ENCODE measurements around the gene MYH7. TPM values are rescaled to one million over a fixed set of nuclear protein-coding genes. Genes with fewer than 3 reads are reported as not detected.

MYH7 gene
- total and polyA plus RNA-seq, 5 donors from 2014 or later = not detected

DNA sequence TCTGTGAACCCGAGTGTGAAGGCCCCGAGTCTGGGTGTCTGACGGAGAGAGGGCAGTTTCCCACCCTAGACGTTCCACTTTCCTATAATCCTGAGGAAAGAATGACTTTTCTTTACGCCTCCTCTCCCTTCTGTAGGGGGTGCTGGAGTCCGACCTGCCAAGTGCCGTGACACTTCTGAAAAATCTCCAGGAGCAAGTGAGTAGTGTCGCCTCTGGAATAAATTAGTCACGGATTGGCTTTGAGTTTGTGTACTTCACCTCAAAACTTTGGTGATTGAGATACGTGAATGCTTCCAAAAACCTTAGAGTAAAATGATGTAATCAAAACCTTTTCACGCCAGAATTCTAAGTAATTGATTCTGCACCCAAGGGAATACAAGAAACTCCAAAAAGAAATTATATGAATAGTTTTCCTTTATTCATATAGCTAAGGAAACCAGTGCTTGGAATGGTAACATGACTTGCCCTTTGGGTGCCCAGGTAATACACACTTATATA lies 34.5 kb upstream of the MYH7 start:
- Histone ChIP-seq H3K27ac (ENCODE audit: insufficient read depth, low read length, poor library complexity, severe bottlenecking) (peak overlapping the region; percentile 91), H3K9me3 (ENCODE audit: control insufficient read depth in 2 of 2, low read length in 2 of 2) (no peaks in the 10 kb centered on the region), H3K4me1 (ENCODE audit: control insufficient read depth, insufficient read depth, low read length, poor library complexity, severe bottlenecking) (peaks cover 9% of the 10 kb centered on the region), H3K36me3 (ENCODE audit: control insufficient read depth, insufficient read depth, low read length) (peaks cover 40% of the 10 kb centered on the region), H3K27me3 (ENCODE audit: control insufficient read depth, insufficient read depth, low read length) (no peaks in the 10 kb centered on the region), H3K4me3 (ENCODE audit: low read depth, low read length) (peak overlapping the region; percentile 96)
- ATAC-seq (ENCODE audit: low read depth in 2 of 2) = no peak
- Mint-ChIP-seq H3K36me3 (peaks cover 14% of the 10 kb centered on the region), H3K9me3 (peaks cover 0 to 1% (median 0%) of the 10 kb centered on the region in 7 donors), H3K4me3 (no peak overlapping the region), H3K27ac (no peak overlapping the region), H3K27me3 (peaks cover 4% of the 10 kb centered on the region), H3K4me1 (peaks cover 0 to 8% (median 5%) of the 10 kb centered on the region in 4 donors)
- DNase-seq = no peak

DNA sequence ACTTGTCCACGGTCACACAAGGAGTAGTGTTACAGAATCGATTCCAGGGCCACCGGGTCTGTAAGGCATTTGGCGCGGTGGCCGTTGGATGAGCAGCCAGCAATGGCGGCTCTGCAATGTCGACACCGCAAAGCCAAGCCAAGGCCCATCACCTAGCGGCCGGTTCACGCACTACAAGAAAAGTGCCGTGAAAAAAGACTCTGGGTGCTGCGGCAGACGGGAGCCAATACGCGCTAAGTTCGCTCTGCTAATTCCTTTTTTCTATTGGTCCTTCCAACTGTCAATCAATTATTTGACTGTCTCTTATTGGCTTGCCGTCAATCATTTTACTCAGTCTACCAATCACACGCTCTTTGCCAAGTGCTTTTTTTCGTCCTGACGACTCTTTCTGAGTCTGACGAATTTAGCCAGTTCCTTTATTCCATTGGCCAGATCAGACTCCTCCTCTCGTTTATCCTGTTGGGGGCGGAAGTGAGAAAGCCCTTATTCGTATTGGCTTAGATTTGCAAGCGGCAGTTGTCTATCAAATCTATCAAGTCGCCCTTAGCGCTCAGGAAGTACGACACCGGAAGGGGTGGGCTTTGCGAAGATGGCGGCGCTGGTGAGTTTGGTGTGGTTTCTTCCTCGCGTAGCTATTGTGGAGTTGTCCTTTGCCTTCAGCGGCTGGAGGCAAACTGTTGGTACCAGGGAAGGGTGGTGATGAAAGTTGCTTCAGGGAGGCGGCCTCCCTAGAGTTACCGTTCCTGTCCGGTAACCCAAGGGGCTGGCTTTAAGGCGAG lies 33.9 kb upstream of the MYH7 start, which contains the start of gene NGDN:
TSS of gene NGDN (plus strand) at position 577 of the 779 bp plus-strand sequence. CDS start at position 590, 13 bp downstream.
- H3K27ac ChIP-seq (ENCODE audit: insufficient read depth, low read length, poor library complexity, severe bottlenecking) = peak within 1 kb of the TSS; percentile 91
- H3K4me1 ChIP-seq (ENCODE audit: control insufficient read depth, insufficient read depth, low read length, poor library complexity, severe bottlenecking) = peaks cover 9% of the 10 kb centered on the region
- H3K36me3 ChIP-seq (ENCODE audit: control insufficient read depth, insufficient read depth, low read length) = peaks cover 34% of the 10 kb centered on the region
- peak within 1 kb of the TSS; percentile 96 for H3K4me3 ChIP-seq (ENCODE audit: low read depth, low read length)
- no peaks in the 10 kb centered on the region for H3K9me3 ChIP-seq (ENCODE audit: control insufficient read depth in 2 of 2, low read length in 2 of 2)
- Mint-ChIP-seq H3K36me3 (peaks cover 8% of the 10 kb centered on the region), H3K27ac (peak within 1 kb of the TSS in 1 of 3 donors; percentile 27), H3K4me3 (no peak within 1 kb of the TSS), H3K27me3 (peaks cover 7% of the 10 kb centered on the region), H3K4me1 (peaks cover 0 to 8% (median 5%) of the 10 kb centered on the region in 4 donors), H3K9me3 (peaks cover 0 to 1% (median 0%) of the 10 kb centered on the region in 7 donors)
- peak; percentile 95 to 97 for ATAC-seq (ENCODE audit: low read depth in 2 of 2)
- H3K27me3 ChIP-seq (ENCODE audit: control insufficient read depth, insufficient read depth, low read length) = no peaks in the 10 kb centered on the region
- peak; percentile 89 to 99 (median 97) for DNase-seq

DNA sequence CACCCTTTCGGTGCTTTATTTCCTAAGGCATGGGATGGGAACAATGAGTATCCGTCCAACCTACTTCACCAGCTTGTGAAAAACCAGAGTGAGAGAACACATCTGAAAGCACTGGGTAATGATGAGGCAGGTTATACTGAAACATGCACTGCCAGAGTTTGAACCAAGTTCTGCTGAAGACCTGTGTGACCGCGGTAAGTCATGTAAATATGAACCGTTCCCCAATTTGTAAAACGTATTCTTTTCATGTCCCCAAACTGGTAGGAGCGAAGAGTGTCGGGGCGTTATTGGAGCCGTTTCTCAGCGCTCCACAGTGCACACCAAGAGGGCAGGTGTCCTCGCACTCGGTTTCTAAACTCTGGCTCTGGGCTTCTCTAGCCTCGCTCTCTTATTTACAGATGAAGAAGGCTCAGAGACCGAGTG lies 33.3 kb upstream of the MYH7 start:
- H3K4me3 ChIP-seq (ENCODE audit: low read depth, low read length) = peak overlapping the region; percentile 65

DNA sequence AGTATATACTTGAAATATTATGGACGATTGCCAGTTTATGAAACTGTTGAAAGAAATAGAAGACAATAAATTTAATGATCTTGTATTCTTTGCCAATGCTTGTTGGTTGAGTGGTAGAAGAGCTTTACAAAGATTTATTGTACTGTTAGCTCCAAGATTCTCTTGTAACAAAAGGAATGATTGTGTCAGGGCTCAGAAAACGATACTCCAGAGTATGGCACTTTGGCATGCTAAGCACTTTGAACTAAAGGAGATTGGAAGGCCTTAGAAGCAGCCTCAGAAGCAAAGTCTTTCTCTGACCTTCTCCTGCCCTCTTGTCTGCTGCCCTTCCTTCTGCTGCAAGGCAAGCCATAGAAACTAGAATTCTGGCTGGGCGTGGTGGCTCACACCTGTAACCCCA lies 29.8 kb upstream of the MYH7 start:
- H3K27me3 ChIP-seq (ENCODE audit: control insufficient read depth, insufficient read depth, low read length) = no peaks in the 10 kb centered on the region
- ATAC-seq (ENCODE audit: low read depth in 2 of 2) (no peak), DNase-seq (no peak)
- no peak overlapping the region for H3K27ac Mint-ChIP-seq
- H3K27me3 Mint-ChIP-seq = peaks cover 18% of the 10 kb centered on the region
- no peak overlapping the region for H3K27ac ChIP-seq (ENCODE audit: insufficient read depth, low read length, poor library complexity, severe bottlenecking)
- H3K9me3 ChIP-seq (ENCODE audit: control insufficient read depth in 2 of 2, low read length in 2 of 2) = no peaks in the 10 kb centered on the region
- H3K36me3 ChIP-seq (ENCODE audit: control insufficient read depth, insufficient read depth, low read length) = no peaks in the 10 kb centered on the region
- H3K36me3 Mint-ChIP-seq = no peaks in the 10 kb centered on the region
- peak overlapping the region in 1 of 4 donors; percentile 33 for H3K4me3 Mint-ChIP-seq
- no peaks in the 10 kb centered on the region for H3K4me1 Mint-ChIP-seq
- H3K9me3 Mint-ChIP-seq = peaks cover 0 to 1% (median 0%) of the 10 kb centered on the region in 7 donors
- H3K4me1 ChIP-seq (ENCODE audit: control insufficient read depth, insufficient read depth, low read length, poor library complexity, severe bottlenecking) = peaks cover 6% of the 10 kb centered on the region
- no peak overlapping the region for H3K4me3 ChIP-seq (ENCODE audit: low read depth, low read length)

More for the DNA sequence above, 33.3 kb upstream of the MYH7 start:
- Histone ChIP-seq H3K27me3 (ENCODE audit: control insufficient read depth, insufficient read depth, low read length) (no peaks in the 10 kb centered on the region), H3K4me1 (ENCODE audit: control insufficient read depth, insufficient read depth, low read length, poor library complexity, severe bottlenecking) (peaks cover 9% of the 10 kb centered on the region), H3K27ac (ENCODE audit: insufficient read depth, low read length, poor library complexity, severe bottlenecking) (peak overlapping the region; percentile 91), H3K36me3 (ENCODE audit: control insufficient read depth, insufficient read depth, low read length) (peaks cover 29% of the 10 kb centered on the region), H3K9me3 (ENCODE audit: control insufficient read depth in 2 of 2, low read length in 2 of 2) (no peaks in the 10 kb centered on the region)
- Mint-ChIP-seq H3K4me1 (peaks cover 0 to 8% (median 5%) of the 10 kb centered on the region in 4 donors), H3K36me3 (peaks cover 6% of the 10 kb centered on the region), H3K4me3 (no peak overlapping the region), H3K9me3 (peaks cover 0 to 1% (median 0%) of the 10 kb centered on the region in 7 donors), H3K27me3 (peaks cover 10% of the 10 kb centered on the region), H3K27ac (no peak overlapping the region)
- ATAC-seq (ENCODE audit: low read depth in 2 of 2) (no peak), DNase-seq (no peak)

DNA sequence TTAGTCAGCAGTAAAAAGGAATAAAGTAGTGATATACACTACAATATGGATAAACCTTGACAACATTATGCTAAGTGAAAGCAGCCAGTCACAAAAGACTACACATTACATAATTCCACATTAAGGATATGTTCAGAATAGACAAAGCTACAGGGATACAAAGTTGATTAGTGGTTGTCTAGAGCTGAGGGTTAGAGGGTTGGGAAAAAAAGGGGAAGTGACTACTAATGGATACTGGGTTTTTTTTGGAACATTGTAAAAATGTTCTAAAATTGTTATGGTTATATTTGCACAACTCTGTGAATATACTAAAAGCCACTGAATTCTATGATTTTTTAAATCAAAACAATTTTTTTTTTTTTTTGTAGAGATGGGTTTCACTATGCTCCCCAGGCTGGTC lies 29.2 kb upstream of the MYH7 start:
- Mint-ChIP-seq H3K4me3 (no peak overlapping the region), H3K9me3 (peaks cover 0 to 1% (median 0%) of the 10 kb centered on the region in 7 donors), H3K27me3 (peaks cover 23% of the 10 kb centered on the region), H3K36me3 (no peaks in the 10 kb centered on the region), H3K27ac (no peak overlapping the region), H3K4me1 (no peaks in the 10 kb centered on the region)
- DNase-seq (no peak), ATAC-seq (ENCODE audit: low read depth in 2 of 2) (no peak)
- peaks cover 4% of the 10 kb centered on the region for H3K27me3 ChIP-seq (ENCODE audit: control insufficient read depth, insufficient read depth, low read length)
- H3K36me3 ChIP-seq (ENCODE audit: control insufficient read depth, insufficient read depth, low read length) = no peaks in the 10 kb centered on the region
- peaks cover under 1% of the 10 kb centered on the region for H3K4me1 ChIP-seq (ENCODE audit: control insufficient read depth, insufficient read depth, low read length, poor library complexity, severe bottlenecking)
- H3K27ac ChIP-seq (ENCODE audit: insufficient read depth, low read length, poor library complexity, severe bottlenecking) = no peak overlapping the region
- no peaks in the 10 kb centered on the region for H3K9me3 ChIP-seq (ENCODE audit: control insufficient read depth in 2 of 2, low read length in 2 of 2)
- H3K4me3 ChIP-seq (ENCODE audit: low read depth, low read length) = no peak overlapping the region

DNA sequence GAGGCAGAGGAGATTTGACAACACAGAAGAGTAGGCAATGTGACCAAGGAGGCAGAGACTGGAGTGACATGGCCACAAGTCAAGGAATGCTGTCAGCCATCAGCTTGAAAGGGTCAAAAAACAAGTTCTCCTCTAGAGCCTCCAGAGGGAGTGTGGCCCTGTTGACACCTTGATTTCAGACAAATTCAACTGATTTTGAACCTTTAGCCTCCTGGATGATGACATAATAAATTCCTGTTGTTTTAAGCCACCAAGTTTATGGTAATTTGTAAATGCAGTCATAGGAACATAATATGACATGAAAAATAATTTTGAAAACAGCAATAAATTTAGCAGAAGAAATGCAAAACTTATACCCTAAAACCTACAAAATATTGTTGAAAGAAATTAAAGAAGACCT lies 25.5 kb upstream of the MYH7 start:
- H3K27ac ChIP-seq (ENCODE audit: insufficient read depth, low read length, poor library complexity, severe bottlenecking) = no peak overlapping the region
- DNase-seq (no peak), ATAC-seq (ENCODE audit: low read depth in 2 of 2) (no peak)
- Mint-ChIP-seq H3K4me1 (no peaks in the 10 kb centered on the region), H3K4me3 (no peak overlapping the region), H3K9me3 (no peaks in the 10 kb centered on the region), H3K27ac (peak overlapping the region in 1 of 3 donors; percentile 16), H3K36me3 (no peaks in the 10 kb centered on the region), H3K27me3 (peaks cover 34% of the 10 kb centered on the region)
- no peaks in the 10 kb centered on the region for H3K9me3 ChIP-seq (ENCODE audit: control insufficient read depth in 2 of 2, low read length in 2 of 2)
- no peaks in the 10 kb centered on the region for H3K36me3 ChIP-seq (ENCODE audit: control insufficient read depth, insufficient read depth, low read length)
- H3K4me3 ChIP-seq (ENCODE audit: low read depth, low read length) = no peak overlapping the region
- H3K4me1 ChIP-seq (ENCODE audit: control insufficient read depth, insufficient read depth, low read length, poor library complexity, severe bottlenecking) = no peaks in the 10 kb centered on the region
- H3K27me3 ChIP-seq (ENCODE audit: control insufficient read depth, insufficient read depth, low read length) = peaks cover 7% of the 10 kb centered on the region

DNA sequence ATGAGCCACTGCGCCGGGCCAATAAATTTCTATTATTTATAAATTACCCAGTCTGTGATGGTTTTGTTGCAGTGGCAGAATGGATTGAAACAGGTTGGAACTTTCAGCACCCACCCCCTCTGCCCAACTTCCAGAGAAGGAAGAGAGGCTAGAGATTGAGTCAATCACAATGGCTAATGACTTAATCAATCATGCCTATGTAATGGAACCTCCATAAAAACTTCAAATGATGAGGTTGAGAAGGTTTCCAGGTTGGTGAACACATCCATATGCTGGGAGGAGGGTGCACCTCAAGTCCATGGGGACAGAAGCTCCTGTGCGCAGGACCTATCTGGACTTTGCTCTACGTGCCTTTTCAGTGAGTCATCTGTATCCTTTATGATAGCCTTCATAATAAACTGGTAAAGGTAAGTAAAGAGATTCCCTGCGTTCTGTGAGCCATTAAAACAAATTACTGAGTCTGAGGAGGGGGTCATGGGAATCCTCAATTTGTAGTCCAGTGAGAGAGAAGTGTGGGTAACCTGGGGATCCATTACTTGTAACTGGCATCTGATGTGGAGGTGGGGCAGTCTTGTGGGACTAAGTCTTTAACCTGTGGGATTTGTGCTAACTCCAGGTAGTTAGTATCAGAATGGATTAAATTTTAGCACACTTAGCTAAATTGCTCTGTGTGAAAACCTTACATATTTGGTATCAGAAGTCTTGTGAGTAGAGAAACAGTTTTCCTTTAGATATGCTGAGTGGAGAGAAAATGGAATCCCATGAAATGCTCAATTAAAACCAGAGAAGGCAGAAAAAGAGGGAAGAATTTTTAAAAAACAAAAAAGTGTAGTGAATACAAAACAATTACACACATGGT lies 22.4 kb upstream of the MYH7 start:
- no peaks in the 10 kb centered on the region for H3K4me1 Mint-ChIP-seq
- H3K4me3 Mint-ChIP-seq = no peak overlapping the region

More for the DNA sequence above, 22.4 kb upstream of the MYH7 start:
- Histone ChIP-seq H3K4me3 (ENCODE audit: low read depth, low read length) (no peak overlapping the region), H3K4me1 (ENCODE audit: control insufficient read depth, insufficient read depth, low read length, poor library complexity, severe bottlenecking) (no peaks in the 10 kb centered on the region), H3K27me3 (ENCODE audit: control insufficient read depth, insufficient read depth, low read length) (peaks cover 13% of the 10 kb centered on the region), H3K27ac (ENCODE audit: insufficient read depth, low read length, poor library complexity, severe bottlenecking) (no peak overlapping the region), H3K9me3 (ENCODE audit: control insufficient read depth in 2 of 2, low read length in 2 of 2) (no peaks in the 10 kb centered on the region), H3K36me3 (ENCODE audit: control insufficient read depth, insufficient read depth, low read length) (no peaks in the 10 kb centered on the region)
- H3K36me3 Mint-ChIP-seq = no peaks in the 10 kb centered on the region
- H3K9me3 Mint-ChIP-seq = no peaks in the 10 kb centered on the region
- H3K27ac Mint-ChIP-seq = no peak overlapping the region
- ATAC-seq (ENCODE audit: low read depth in 2 of 2) (no peak), DNase-seq (no peak)
- H3K27me3 Mint-ChIP-seq = peaks cover 45% of the 10 kb centered on the region

Data from CD4-positive, CD25-positive, alpha-beta regulatory T cell (primary cell).